ENCODE measurements around the gene BLM.
A peak's percentile ranks its signal among the peaks of the same experiment; 100 is the strongest.
"Not testable (repeated sequence)": the region's sequence is repeated elsewhere in the genome, so short reads cannot be mapped to it uniquely, and the experiment has no call there.

The BLM gene

DNA sequence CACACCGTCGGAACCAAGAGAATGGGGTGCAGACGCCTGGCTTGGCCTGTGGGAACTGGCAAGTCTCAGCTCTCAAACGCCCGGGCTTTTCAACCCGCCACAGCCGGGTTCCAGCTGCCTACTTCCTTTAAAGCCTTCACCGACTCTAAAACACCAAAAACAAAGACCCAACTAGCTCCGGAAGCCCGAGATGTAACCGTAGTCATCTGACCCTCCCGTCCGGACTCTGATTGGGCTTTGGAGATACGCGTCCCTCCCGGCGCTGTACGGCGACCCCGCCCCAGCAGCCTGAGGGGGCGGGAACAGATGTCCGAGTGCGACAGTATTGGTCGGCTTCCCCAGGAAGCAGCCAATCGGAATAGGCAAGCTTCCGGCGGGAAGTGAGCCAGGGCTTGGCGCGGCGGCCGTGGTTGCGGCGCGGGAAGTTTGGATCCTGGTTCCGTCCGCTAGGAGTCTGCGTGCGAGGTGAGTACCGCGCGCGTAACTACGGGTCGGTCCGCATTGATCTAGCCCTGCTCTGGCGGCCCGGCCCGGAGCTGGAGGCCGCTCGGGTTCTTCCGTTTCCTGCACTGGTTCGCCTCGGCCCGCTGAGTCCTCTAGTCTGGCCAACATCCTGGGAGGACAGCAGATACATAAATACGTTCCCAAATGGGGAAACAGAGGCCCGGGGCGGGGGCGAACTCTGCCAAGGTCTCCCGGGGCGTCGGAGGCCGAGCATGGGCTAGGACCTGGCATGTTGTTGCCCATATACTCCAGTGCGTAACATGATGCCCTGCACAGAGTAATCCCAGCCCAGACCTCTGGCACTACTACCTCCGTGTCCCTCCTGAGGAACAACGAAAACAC, at the start of gene BLM:
BLM (plus strand) TSS at position 371 of the 846 bp plus-strand sequence. CDS start 30,047 bp downstream, outside the sequence.
- peak; percentile 97 for DNase-seq

DNA sequence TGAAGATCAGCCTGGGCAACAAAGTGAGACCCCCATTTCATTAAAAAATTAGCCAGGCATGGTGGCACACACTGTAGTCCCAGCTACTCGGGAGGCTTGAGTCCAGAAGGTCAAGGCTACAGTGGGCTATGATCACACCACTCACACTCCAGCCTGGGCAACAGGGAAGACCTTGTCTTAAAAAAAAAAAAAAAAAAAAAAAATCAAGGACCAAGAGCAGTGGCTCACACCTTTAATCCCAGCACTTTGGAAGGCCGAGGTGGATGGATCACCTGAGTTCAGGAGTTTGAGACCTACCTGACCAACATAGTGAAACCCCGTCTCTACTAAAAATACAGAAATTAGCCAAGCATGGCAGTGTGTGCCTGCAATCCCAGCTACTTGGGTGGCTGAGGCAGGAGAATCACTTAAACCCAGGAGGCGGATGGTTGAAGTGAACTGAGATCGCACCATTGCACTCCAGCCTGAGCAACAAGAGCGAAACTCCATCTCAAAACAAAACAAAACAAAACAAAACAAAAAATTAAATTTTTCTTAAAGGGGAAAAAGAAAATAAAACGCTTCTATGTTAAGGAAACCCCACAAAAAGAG, 49.3 kb upstream of the BLM start:
- not testable (repeated sequence) for DNase-seq

GRCh38 chr15:90670631-90671030, 46.5 kb upstream of the BLM start:
- DNase-seq = not testable (repeated sequence)

- DNase-seq = no peak
Measured at GRCh38 chr15:90671216-90671615, 45.9 kb upstream of the BLM start.

- not testable (repeated sequence) for DNase-seq
Measured at GRCh38 chr15:90673357-90673756, 43.8 kb upstream of the BLM start.

GRCh38 chr15:90674476-90674875, 42.7 kb upstream of the BLM start:
- DNase-seq = no peak

DNA sequence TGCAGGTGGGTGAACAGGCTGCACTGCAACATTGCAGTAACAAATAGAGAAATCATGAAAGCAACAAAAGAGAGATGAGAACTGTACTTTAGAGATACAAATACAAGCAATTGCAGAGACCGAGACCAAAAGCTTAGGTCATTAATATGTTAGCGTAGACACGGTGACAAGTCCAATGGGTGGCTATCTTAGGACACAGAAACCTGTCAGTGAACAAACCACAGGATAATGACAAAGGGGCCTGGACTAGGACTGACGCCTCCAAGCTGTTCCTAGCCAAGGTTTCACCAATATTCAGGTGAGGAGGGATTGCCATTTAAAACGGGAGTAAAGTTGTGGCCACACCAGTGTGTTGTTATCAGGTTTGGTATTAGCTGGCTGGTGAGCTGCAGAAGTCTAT, 41.7 kb upstream of the BLM start:
- DNase-seq = no peak

- peak; percentile 40 for DNase-seq
Measured at GRCh38 chr15:90677807-90678790, 39.0 kb upstream of the BLM start.

GRCh38 chr15:90679959-90680358, 37.2 kb upstream of the BLM start:
- no peak for DNase-seq

DNA sequence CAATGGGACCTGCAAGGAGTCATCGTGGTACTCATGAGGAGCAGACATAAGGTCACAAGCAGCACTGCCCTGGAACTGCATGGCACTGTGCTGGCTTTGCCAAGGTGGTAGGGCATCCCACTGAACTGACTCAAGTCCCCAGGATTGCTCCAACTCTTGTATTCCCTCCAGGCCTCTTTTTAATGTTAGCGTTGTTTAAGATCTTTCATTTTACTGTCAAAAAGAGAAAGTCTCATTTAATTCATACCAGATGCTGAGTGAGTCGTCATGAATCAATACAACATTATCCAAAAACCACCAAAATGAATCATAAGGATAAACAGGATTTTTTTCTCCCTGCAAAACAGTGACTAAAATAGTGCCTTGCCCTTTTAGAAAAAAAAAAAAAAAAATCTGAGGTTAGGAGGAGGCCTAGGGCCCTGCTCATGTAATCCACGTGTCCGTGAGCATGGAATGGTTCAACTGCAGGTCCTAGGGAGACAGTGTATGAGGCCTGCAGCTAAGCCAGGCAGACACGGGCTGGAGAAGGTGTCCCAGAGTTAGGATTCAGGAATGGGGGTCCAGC, 36.7 kb upstream of the BLM start:
- no peak for DNase-seq

DNA sequence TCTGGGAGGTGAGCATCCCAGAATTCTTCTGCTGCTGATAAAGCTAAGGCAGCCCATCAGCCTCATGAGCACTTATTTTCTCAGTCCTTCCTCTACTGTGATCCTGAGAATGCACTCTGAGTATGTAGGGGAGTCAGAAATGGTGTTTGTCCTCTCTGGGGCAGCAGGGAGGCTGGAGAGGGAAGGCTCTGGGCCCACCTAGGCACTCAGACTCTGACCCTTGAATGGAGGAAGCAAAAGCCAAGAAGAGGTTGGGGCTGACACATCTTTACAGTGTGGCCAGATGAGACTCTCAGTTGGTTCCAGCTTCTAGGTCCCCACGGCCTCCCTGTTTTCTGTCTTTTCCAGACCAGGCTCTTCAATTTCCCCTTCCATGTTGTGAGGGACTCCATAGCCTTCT, 36.1 kb upstream of the BLM start:
- no peak for DNase-seq

GRCh38 chr15:90681480-90681879, 35.7 kb upstream of the BLM start:
- DNase-seq = no peak

DNA sequence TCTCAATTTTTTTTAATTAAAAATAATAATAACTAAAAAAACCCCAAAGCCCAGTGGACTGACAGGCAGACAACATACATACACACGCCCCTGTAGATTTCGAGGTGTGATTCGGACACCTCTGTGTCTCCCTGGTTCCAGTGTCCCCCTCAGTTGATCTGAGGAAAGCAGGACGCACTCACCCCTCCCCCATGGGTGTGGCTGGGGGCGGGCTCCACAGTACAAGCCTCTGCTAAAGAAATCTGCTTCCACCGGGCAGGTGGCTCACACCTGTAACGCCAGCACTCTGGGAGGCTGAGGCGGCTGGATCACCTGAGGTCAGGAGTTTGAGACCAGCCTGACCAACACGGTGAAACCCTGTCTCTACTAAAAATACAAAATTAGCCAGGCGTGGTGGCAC, 33.8 kb upstream of the BLM start:
- DNase-seq = no peak

GRCh38 chr15:90683876-90684275, 33.3 kb upstream of the BLM start:
- no peak for DNase-seq

GRCh38 chr15:90684281-90684680, 32.9 kb upstream of the BLM start:
- DNase-seq = no peak

- DNase-seq = no peak
Measured at GRCh38 chr15:90685591-90686434, 31.3 kb upstream of the BLM start.

- DNase-seq = peak; percentile 42
Measured at GRCh38 chr15:90686435-90687218, 30.5 kb upstream of the BLM start.

GRCh38 chr15:90689326-90689961, 27.7 kb upstream of the BLM start:
- not testable (repeated sequence) for DNase-seq

DNA sequence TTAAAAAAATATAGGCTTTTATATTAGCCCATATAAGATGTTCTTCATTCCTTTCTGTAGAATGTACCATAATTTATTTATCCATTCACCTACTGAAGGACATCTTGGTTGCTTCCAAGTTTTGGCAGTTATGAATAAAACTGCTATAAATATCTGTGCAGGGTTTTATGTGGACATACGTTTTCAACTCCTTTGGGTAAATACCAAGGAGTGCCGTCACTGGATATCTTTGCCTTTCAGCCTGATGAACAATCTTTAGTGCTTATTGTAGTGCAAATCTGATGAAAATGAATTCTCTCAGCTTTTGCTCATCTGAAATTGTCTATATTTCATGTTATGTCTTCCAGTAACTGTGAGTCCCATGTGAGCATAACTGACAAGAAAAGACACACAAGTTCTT, 26.6 kb upstream of the BLM start:
- no peak for DNase-seq

GRCh38 chr15:90691369-90691768, 25.8 kb upstream of the BLM start:
- DNase-seq = no peak
